Subcutaneous abdominal adipose tissue (tissue), 5 donors: ENCODE measurements around the gene XG.

ENCODE experiments used
- H3K27ac ChIP-seq: one replicate; pipeline ENCODE4 v1.7.0; 2013; ENCODE audit warnings: low read depth, mild to moderate bottlenecking, inconsistent platforms, low read length, moderate library complexity
- H3K27me3 ChIP-seq, 5 donors: one replicate each; pipeline ENCODE4 v1.7.0; 2013; ENCODE audit warnings: low read length in 5 of 5, inconsistent platforms in 1 of 5; ENCODE audit not compliant: control insufficient read depth in 5 of 5, insufficient read depth in 4 of 5
- H3K36me3 ChIP-seq, 5 donors: one replicate each; pipeline ENCODE4 v1.7.0; 2013; ENCODE audit warnings: low read length in 5 of 5; ENCODE audit not compliant: control insufficient read depth in 5 of 5, insufficient read depth in 5 of 5
- H3K4me1 ChIP-seq, 5 donors: one replicate each; pipeline ENCODE4 v1.7.0; 2013; ENCODE audit warnings: low read length in 5 of 5, mild to moderate bottlenecking in 3 of 5, moderate library complexity in 1 of 5; ENCODE audit not compliant: control insufficient read depth in 5 of 5, insufficient read depth in 5 of 5
- H3K4me3 ChIP-seq, 5 donors: one replicate each; pipeline ENCODE4 v1.7.0; 2013; ENCODE audit warnings: low read length in 5 of 5, low read depth in 1 of 5
- H3K9ac ChIP-seq, 5 donors: one replicate each; pipeline ENCODE4 v1.7.0; 2013; ENCODE audit warnings: low read length in 5 of 5, mild to moderate bottlenecking in 4 of 5, moderate library complexity in 3 of 5
- H3K9me3 ChIP-seq, 5 donors: one replicate each; pipeline ENCODE4 v1.7.0; 2013; ENCODE audit warnings: low read length in 5 of 5; ENCODE audit not compliant: control insufficient read depth in 5 of 5
- donor health status: healthy.
- donor health status: healthy.
- donor health status: healthy.
- donor health status: healthy.
- donor health status: healthy.

XG gene

DNA sequence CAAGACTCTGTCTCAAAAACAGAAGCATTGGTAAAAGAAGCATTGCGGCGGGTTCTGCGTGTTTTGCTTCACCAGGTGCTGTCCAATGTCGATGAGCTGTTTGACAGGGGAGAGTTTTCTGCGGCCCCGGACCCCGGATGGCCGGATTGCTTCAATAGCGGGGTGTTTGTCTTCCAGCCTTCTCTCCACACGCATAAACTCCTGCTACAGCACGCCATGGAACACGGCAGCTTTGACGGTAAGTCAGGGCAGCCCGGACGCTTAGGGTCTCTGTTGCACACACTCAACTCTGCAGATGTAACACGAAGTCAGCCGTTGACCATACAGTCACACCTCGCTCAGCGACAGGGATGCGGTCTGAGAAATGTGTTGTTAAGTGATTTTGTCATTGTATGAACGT, 103.1 kb downstream of the XG start:
- no peak overlapping the region for H3K27ac ChIP-seq
- H3K9ac ChIP-seq = no peak overlapping the region
- H3K9me3 ChIP-seq = no peaks in the 10 kb centered on the region
- H3K4me3 ChIP-seq = no peak overlapping the region
- H3K27me3 ChIP-seq = no peaks in the 10 kb centered on the region
- peaks cover 6 to 45% (median 32%) of the 10 kb centered on the region in 5 donors for H3K36me3 ChIP-seq
- peaks cover 0 to 10% (median under 1%) of the 10 kb centered on the region in 5 donors for H3K4me1 ChIP-seq

- H3K9ac ChIP-seq = no peak overlapping the region
- H3K9me3 ChIP-seq = no peaks in the 10 kb centered on the region
- H3K36me3 ChIP-seq = peaks cover 6 to 49% (median 38%) of the 10 kb centered on the region in 5 donors
- H3K27ac ChIP-seq = no peak overlapping the region
- no peaks in the 10 kb centered on the region for H3K27me3 ChIP-seq
- H3K4me3 ChIP-seq = no peak overlapping the region
- H3K4me1 ChIP-seq = peaks cover 0 to 9% (median 0%) of the 10 kb centered on the region in 5 donors
Measured at GRCh38 chrX:2855761-2856160, 103.9 kb downstream of the XG start.

DNA sequence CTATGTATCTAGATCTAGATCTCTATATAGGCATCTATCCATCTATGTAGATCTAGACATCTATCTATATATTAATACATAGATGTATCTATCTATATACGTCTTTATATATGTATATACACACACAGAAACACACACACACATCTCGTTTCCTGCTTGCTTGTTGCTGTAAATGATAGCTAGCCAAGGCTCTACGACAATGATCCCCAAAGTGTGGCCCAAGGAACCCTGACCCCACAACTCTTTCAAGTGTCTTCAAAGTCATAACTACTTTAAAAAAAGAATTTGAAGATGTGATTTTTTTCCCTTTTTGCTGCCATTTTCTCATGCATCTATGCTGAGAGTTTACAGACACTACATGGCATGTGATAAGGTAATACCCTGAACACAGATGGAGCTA, 105.7 kb downstream of the XG start:
- peaks cover 6 to 66% (median 56%) of the 10 kb centered on the region in 5 donors for H3K36me3 ChIP-seq
- H3K27ac ChIP-seq = no peak overlapping the region
- H3K9ac ChIP-seq = no peak overlapping the region
- peaks cover 0 to 5% (median 0%) of the 10 kb centered on the region in 5 donors for H3K4me1 ChIP-seq
- no peak overlapping the region for H3K4me3 ChIP-seq
- H3K27me3 ChIP-seq = no peaks in the 10 kb centered on the region
- no peaks in the 10 kb centered on the region for H3K9me3 ChIP-seq

GRCh38 chrX:2859197-2859797, 107.5 kb downstream of the XG start:
- no peaks in the 10 kb centered on the region for H3K9me3 ChIP-seq
- no peak overlapping the region for H3K27ac ChIP-seq
- peaks cover 0 to 10% (median 0%) of the 10 kb centered on the region in 5 donors for H3K4me1 ChIP-seq
- no peaks in the 10 kb centered on the region for H3K27me3 ChIP-seq
- no peak overlapping the region for H3K9ac ChIP-seq
- peaks cover 6 to 69% (median 56%) of the 10 kb centered on the region in 5 donors for H3K36me3 ChIP-seq
- no peak overlapping the region for H3K4me3 ChIP-seq

DNA sequence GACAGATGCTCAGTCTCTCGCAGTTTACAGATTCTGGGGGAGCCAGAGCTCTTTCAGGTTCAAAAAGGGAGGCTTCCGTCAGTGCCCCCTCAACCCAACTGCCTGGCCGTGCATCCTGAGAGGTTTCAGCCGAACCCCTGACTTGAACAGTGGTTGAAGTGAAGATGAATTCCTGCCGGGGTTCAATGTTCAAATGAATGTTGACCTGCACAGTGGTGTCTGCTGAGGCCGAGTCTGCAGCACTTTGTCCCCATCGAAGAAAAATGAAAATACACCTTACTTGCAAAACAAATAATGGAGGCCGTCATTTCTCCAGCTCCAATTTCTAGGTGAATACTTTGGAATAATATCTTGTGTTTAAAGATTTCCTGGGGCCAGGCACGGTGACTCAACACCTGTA, 110.6 kb downstream of the XG start:
- H3K9ac ChIP-seq = no peak overlapping the region
- no peak overlapping the region for H3K27ac ChIP-seq
- no peaks in the 10 kb centered on the region for H3K27me3 ChIP-seq
- H3K36me3 ChIP-seq = peaks cover 0 to 69% (median 41%) of the 10 kb centered on the region in 5 donors
- peaks cover 0 to 10% (median 4%) of the 10 kb centered on the region in 5 donors for H3K4me1 ChIP-seq
- no peaks in the 10 kb centered on the region for H3K9me3 ChIP-seq
- no peak overlapping the region for H3K4me3 ChIP-seq

GRCh38 chrX:2863646-2864045, 111.8 kb downstream of the XG start:
- Histone ChIP-seq H3K36me3 (peaks cover 0 to 67% (median 33%) of the 10 kb centered on the region in 5 donors), H3K9ac (no peak overlapping the region), H3K9me3 (no peaks in the 10 kb centered on the region), H3K4me1 (peaks cover 0 to 9% (median 4%) of the 10 kb centered on the region in 5 donors), H3K4me3 (no peak overlapping the region), H3K27me3 (no peaks in the 10 kb centered on the region), H3K27ac (no peak overlapping the region)
